HCT116 (cell line): ENCODE measurements around the gene KCNN4. TPM values are rescaled to one million over a fixed set of nuclear protein-coding genes. Genes with fewer than 3 reads are reported as not detected.

Source experiments
- ATAC-seq: fragments of 200-7000 bp; cut with Tn5 transposase; 2 replicates; pipeline ENCODE4 v1.9.1; 2020; ENCODE audit warnings: mild to moderate bottlenecking, moderate library complexity
- BruUV-seq: library from RNA; stranded (reverse); fragments of 400-500 nt; replicated peaks from 2 replicates; lab custom pipeline; 2021; lab: Mats Ljungman, UMichigan
- CTCF ChIA-PET: fragments of 300-600 bp; sonication (Branson Sonifier 250); formaldehyde crosslinking; loops from one replicate; lab custom pipeline; 2021; ENCODE audit warnings: antibody characterized with exemption; lab: Charles Lee
- POLR2A ChIA-PET: fragments of 300-600, 350-600 bp; sonication (Branson Sonifier 250); formaldehyde crosslinking; loops from one replicate; lab custom pipeline; 2021; ENCODE audit warnings: antibody characterized with exemption; lab: Charles Lee
- RAD21 ChIA-PET, 2 experiments: fragments of 300-600 bp; sonication (Branson Sonifier 250); formaldehyde crosslinking; loops; one replicate each; lab custom pipeline; 2023; ENCODE audit warnings: low total read pairs in 2 of 2; ENCODE audit not compliant: uncharacterized antibody in 2 of 2, unreplicated experiment in 2 of 2, low non-redundant PET in 1 of 2; lab: Charles Lee
- DNase-seq: peaks from one replicate; pipeline ENCODE4 v3.0.0-alpha.2; 2010; ENCODE audit warnings: low read depth, low spot score
- H2AFZ ChIP-seq: fragments of 200-600 bp; shearing (Covaris generic), sonication (generic); 2 replicates; pipeline ENCODE4 v1.6.1; 2017; ENCODE audit warnings: low read depth, mixed run types, mixed read lengths, antibody characterized with exemption, low read length; ENCODE audit not compliant: poor library complexity, severe bottlenecking
- H3K27ac ChIP-seq: 2 replicates; pipeline ENCODE4 v1.5.1; 2012; ENCODE audit warnings: low read depth, low read length
- H3K27me3 ChIP-seq: fragments of 200-600 bp; sonication (generic); 2 replicates; pipeline ENCODE4 v1.6.1; 2016; ENCODE audit warnings: mixed run types, low read length, mixed read lengths; ENCODE audit not compliant: insufficient read depth
- H3K36me3 ChIP-seq, 2 experiments: fragments of 200-500 bp in 1 of 2; fragments of 200-600 bp in 1 of 2; sonication (Bioruptor generic) in 1 of 2; sonication (generic) in 1 of 2; 2 replicates each; pipeline versions ENCODE4 v1.5.1 to v1.6.1; 2014 to 2016; ENCODE audit warnings: low read length in 2 of 2, inconsistent platforms in 1 of 2, mixed read lengths in 1 of 2, mixed run types in 1 of 2; ENCODE audit not compliant: insufficient read depth in 2 of 2, control insufficient read depth in 1 of 2
- H3K4me1 ChIP-seq, 2 experiments: fragments of 200-600 bp in 1 of 2; sonication (generic) in 1 of 2; 2 replicates each; pipeline versions ENCODE4 v1.5.1 to v1.6.1; 2012 to 2017; ENCODE audit warnings: low read length in 2 of 2, inconsistent platforms in 1 of 2, mild to moderate bottlenecking in 1 of 2, mixed read lengths in 1 of 2, mixed run types in 1 of 2, moderate library complexity in 1 of 2; ENCODE audit not compliant: insufficient read depth in 2 of 2, control insufficient read depth in 1 of 2
- H3K4me2 ChIP-seq: fragments of 200-600 bp; sonication (generic); 2 replicates; pipeline ENCODE4 v1.6.1; 2017; ENCODE audit warnings: mixed run types, low read length, mixed read lengths
- H3K4me3 ChIP-seq, 2 experiments: fragments of 200-600 bp in 1 of 2; sonication (generic) in 1 of 2; replicated peaks in 1 of 2; 2 replicates each; pipeline ENCODE4 v1.5.1; 2011 to 2016; ENCODE audit warnings: low read length in 2 of 2, control low read depth in 1 of 2, low read depth in 1 of 2, mild to moderate bottlenecking in 1 of 2, mixed read lengths in 1 of 2, mixed run types in 1 of 2
- H3K79me2 ChIP-seq: fragments of 200-600 bp; sonication (generic); 2 replicates; pipeline ENCODE4 v1.6.1; 2017; ENCODE audit warnings: mild to moderate bottlenecking, mixed run types, low read length, moderate library complexity, mixed read lengths; ENCODE audit not compliant: insufficient read depth
- H3K9ac ChIP-seq: fragments of 200-600 bp; sonication (generic); 2 replicates; pipeline ENCODE4 v1.6.1; 2016; ENCODE audit warnings: low read length, mixed read lengths
- H3K9me2 ChIP-seq: fragments of 200-600 bp; sonication (generic), shearing (Covaris generic); 2 replicates; pipeline ENCODE4 v1.6.1; 2017; ENCODE audit warnings: mixed run types, mild to moderate bottlenecking, moderate library complexity; ENCODE audit not compliant: insufficient read depth
- H3K9me3 ChIP-seq, 2 experiments: fragments of 200-500 bp in 1 of 2; fragments of 200-600 bp in 1 of 2; sonication (Bioruptor generic) in 1 of 2; sonication (generic) in 1 of 2; 2 replicates each; pipeline ENCODE4 v1.6.1; 2014 to 2017; ENCODE audit warnings: low read length in 2 of 2, mixed read lengths in 2 of 2, inconsistent platforms in 1 of 2, low read depth in 1 of 2, mild to moderate bottlenecking in 1 of 2, mixed run types in 1 of 2, moderate library complexity in 1 of 2; ENCODE audit not compliant: control insufficient read depth in 1 of 2, insufficient read depth in 1 of 2
- H4K20me1 ChIP-seq: fragments of 200-600 bp; sonication (generic), shearing (Covaris generic); 2 replicates; pipeline ENCODE4 v1.6.1; 2017; ENCODE audit warnings: mixed run types, mild to moderate bottlenecking, moderate library complexity; ENCODE audit not compliant: insufficient read depth
- POLR2A ChIP-seq: IDR thresholded peaks from 2 replicates; pipeline ENCODE4 v1.7.0; 2011; ENCODE audit warnings: borderline replicate concordance; ENCODE audit not compliant: insufficient read depth, insufficient read length; ENCODE audit errors: extremely low read depth
- POLR2AphosphoS5 ChIP-seq: IDR thresholded peaks from 2 replicates; pipeline ENCODE4 v1.6.1; 2011; ENCODE audit warnings: mild to moderate bottlenecking, low read depth, low read length, moderate library complexity
- SIN3A ChIP-seq: IDR thresholded peaks from 2 replicates; pipeline ENCODE4 v1.6.1; 2012; ENCODE audit warnings: low read depth
- SRF ChIP-seq: IDR thresholded peaks from 2 replicates; pipeline ENCODE4 v1.6.1; 2012; ENCODE audit warnings: low read depth
- ZFX ChIP-seq: fragments of 450-650 bp; IDR thresholded peaks from 2 replicates; pipeline ENCODE4 v1.6.1; 2017
- ZNF274 ChIP-seq: fragments of 200-500 bp; sonication (Bioruptor generic); IDR thresholded peaks from 2 replicates; pipeline ENCODE4 v1.6.1; 2014; ENCODE audit warnings: mild to moderate bottlenecking, low read depth, low read length, inconsistent platforms
- intact Hi-C: fragments of 100-400 bp; cut with micrococcal nuclease; formaldehyde crosslinking; loops from 2 replicates; pipeline ENCODE4 v1.10.0; 2022
- total RNA-seq: library from RNA; stranded (reverse); gene quantifications from one replicate; pipeline ENCODE4 v1.2.1, GENCODE V29; 2021; ENCODE audit not compliant: unreplicated experiment
- TF ChIP-seq, protein P1 (sequence below): IDR thresholded peaks from 2 replicates; pipeline ENCODE4 v1.6.1; 2011; ENCODE audit warnings: mild to moderate bottlenecking, low read length, moderate library complexity; ENCODE audit not compliant: insufficient replicate concordance; ENCODE audit errors: extremely low read depth
- TF ChIP-seq, protein P2 (sequence below): IDR thresholded peaks from 2 replicates; pipeline ENCODE4 v1.6.1; 2012
- TF ChIP-seq, protein P3 (sequence below), 3 experiments: fragments of 200-600 bp in 1 of 3; sonication (generic) in 1 of 3; IDR thresholded peaks in 2 of 3; conservative IDR thresholded peaks in 1 of 3; 2 replicates each; pipeline ENCODE4 v1.5.1; 2012 to 2017; ENCODE audit warnings: low read depth in 2 of 3, low read length in 2 of 3, antibody characterized with exemption in 1 of 3, borderline replicate concordance in 1 of 3, control low read depth in 1 of 3, mild to moderate bottlenecking in 1 of 3, mixed read lengths in 1 of 3, mixed run types in 1 of 3, moderate library complexity in 1 of 3; ENCODE audit not compliant: insufficient read depth in 1 of 3
- TF ChIP-seq, protein P4 (sequence below): IDR thresholded peaks from 2 replicates; pipeline ENCODE4 v1.6.1; 2012

Gene KCNN4
- total RNA-seq, 1 experiment from 2014 or later, result 72.9 TPM

DNA sequence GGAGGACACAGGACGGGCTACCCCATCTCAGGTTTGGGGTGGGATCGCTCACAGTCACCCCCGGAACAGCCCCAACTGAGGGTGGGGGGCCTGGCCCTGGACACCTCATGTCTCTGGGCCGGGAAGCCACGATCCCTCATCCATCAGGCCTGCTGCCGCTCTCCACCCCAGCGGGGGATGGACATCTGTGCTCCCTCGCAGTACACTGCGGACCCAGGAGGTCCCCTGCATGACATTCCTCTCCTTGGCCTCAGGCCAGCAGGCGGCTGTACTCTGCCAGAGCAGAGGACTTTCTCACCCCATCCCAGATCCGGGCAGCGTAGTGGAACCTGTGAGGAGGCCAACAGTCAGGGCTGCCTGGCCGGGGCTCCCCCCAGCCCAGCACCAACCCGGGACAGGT lies 49.4 kb downstream of the KCNN4 start:
- no TSS peak for BruUV-seq
- intact Hi-C loops, result no loop called here
- POLR2A ChIA-PET, result interaction anchor here (1.6 kb wide), 1 partner anchor 63 kb away, joined by 4 read pairs; no protein-coding TSS in a partner anchor

DNA sequence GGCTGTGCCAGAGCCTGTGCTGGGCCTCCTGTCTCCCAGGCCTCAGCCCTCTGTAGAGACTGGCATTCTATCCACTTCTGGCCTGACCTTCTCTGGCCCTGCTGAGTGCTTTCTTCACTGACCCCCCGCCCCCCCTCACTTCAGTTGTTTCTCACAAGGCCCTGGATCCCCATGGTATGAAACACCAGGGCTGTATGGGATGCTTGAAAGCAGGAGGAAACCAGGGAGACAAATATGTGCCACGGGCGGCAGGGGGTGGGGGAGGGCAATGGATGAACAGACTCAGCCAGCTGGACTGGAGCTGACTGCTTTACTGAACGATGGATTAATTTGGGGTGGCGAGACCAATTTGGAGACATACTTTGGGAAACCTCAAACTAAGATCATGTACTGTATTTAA lies 50.9 kb downstream of the KCNN4 start:
- H3K27me3 ChIP-seq, result no peaks in the 10 kb centered on the region
- no peaks in the 10 kb centered on the region for H4K20me1 ChIP-seq
- no peaks in the 10 kb centered on the region for H3K9me2 ChIP-seq
- no peak for ATAC-seq
- CTCF ChIA-PET, result no interaction called here
- H2AFZ ChIP-seq, result no peak overlapping the region
- no peaks in the 10 kb centered on the region for H3K9me3 ChIP-seq
- no TSS peak for BruUV-seq
- no peaks in the 10 kb centered on the region for H3K79me2 ChIP-seq
- H3K4me2 ChIP-seq, result no peak overlapping the region
- no peaks in the 10 kb centered on the region for H3K4me1 ChIP-seq
- no peak overlapping the region for H3K27ac ChIP-seq
- intact Hi-C loops, result no loop called here
- POLR2A ChIA-PET, result no interaction called here
- H3K9ac ChIP-seq, result no peak overlapping the region
- no peak for DNase-seq
- RAD21 ChIA-PET, result no interaction called here
- H3K4me3 ChIP-seq, result no peak overlapping the region
- peaks cover 30 to 46% of the 10 kb centered on the region in 2 experiments; a peak in 3 of 4 replicates for H3K36me3 ChIP-seq
- TF ChIP-seq, protein P1, sequence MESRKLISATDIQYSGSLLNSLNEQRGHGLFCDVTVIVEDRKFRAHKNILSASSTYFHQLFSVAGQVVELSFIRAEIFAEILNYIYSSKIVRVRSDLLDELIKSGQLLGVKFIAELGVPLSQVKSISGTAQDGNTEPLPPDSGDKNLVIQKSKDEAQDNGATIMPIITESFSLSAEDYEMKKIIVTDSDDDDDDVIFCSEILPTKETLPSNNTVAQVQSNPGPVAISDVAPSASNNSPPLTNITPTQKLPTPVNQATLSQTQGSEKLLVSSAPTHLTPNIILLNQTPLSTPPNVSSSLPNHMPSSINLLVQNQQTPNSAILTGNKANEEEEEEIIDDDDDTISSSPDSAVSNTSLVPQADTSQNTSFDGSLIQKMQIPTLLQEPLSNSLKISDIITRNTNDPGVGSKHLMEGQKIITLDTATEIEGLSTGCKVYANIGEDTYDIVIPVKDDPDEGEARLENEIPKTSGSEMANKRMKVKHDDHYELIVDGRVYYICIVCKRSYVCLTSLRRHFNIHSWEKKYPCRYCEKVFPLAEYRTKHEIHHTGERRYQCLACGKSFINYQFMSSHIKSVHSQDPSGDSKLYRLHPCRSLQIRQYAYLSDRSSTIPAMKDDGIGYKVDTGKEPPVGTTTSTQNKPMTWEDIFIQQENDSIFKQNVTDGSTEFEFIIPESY, result no peak
- TF ChIP-seq, protein P2, sequence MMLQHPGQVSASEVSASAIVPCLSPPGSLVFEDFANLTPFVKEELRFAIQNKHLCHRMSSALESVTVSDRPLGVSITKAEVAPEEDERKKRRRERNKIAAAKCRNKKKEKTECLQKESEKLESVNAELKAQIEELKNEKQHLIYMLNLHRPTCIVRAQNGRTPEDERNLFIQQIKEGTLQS, result no peak
- TF ChIP-seq, protein P3, sequence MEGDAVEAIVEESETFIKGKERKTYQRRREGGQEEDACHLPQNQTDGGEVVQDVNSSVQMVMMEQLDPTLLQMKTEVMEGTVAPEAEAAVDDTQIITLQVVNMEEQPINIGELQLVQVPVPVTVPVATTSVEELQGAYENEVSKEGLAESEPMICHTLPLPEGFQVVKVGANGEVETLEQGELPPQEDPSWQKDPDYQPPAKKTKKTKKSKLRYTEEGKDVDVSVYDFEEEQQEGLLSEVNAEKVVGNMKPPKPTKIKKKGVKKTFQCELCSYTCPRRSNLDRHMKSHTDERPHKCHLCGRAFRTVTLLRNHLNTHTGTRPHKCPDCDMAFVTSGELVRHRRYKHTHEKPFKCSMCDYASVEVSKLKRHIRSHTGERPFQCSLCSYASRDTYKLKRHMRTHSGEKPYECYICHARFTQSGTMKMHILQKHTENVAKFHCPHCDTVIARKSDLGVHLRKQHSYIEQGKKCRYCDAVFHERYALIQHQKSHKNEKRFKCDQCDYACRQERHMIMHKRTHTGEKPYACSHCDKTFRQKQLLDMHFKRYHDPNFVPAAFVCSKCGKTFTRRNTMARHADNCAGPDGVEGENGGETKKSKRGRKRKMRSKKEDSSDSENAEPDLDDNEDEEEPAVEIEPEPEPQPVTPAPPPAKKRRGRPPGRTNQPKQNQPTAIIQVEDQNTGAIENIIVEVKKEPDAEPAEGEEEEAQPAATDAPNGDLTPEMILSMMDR (IDR thresholded peaks at IDR 0.05 in 2 of 3, conservative IDR thresholded peaks at IDR 0.05 in 1 of 3; ENCODE audit: borderline replicate concordance in 1 of 3, insufficient read depth in 1 of 3, low read depth in 2 of 3, low read length in 2 of 3), result no peak
- TF ChIP-seq ZNF274, result no peak
- no peak for TF ChIP-seq POLR2AphosphoS5
- TF ChIP-seq SIN3A, result no peak
- no peak for TF ChIP-seq POLR2A

More for the DNA sequence above, 49.4 kb downstream of the KCNN4 start:
- Histone ChIP-seq H3K27ac (no peak overlapping the region), H3K4me3 (no peak overlapping the region), H3K79me2 (no peaks in the 10 kb centered on the region), H3K9me3 (no peaks in the 10 kb centered on the region), H2AFZ (no peak overlapping the region), H3K27me3 (no peaks in the 10 kb centered on the region), H3K9ac (no peak overlapping the region), H3K4me2 (no peak overlapping the region), H3K9me2 (no peaks in the 10 kb centered on the region), H3K4me1 (no peaks in the 10 kb centered on the region), H3K36me3 (peaks cover 30 to 52% of the 10 kb centered on the region in 2 experiments; a peak in 3 of 4 replicates), H4K20me1 (no peaks in the 10 kb centered on the region)
- ChIA-PET CTCF (no interaction called here), RAD21 (interaction anchor here in 1 of 2 experiments (0.6 kb wide), 1 partner anchor 96 kb away, joined by 3 read pairs; the partner anchor contains the start of gene ZNF283)
- ATAC-seq, result no peak
- TF ChIP-seq, protein P3 (IDR thresholded peaks at IDR 0.05 in 2 of 3, conservative IDR thresholded peaks at IDR 0.05 in 1 of 3; ENCODE audit: borderline replicate concordance in 1 of 3, insufficient read depth in 1 of 3, low read depth in 2 of 3, low read length in 2 of 3), result no peak
- no peak for TF ChIP-seq POLR2A
- TF ChIP-seq, protein P4, sequence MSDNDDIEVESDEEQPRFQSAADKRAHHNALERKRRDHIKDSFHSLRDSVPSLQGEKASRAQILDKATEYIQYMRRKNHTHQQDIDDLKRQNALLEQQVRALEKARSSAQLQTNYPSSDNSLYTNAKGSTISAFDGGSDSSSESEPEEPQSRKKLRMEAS, result no peak
- no peak for TF ChIP-seq POLR2AphosphoS5
- no peak for TF ChIP-seq ZFX
- TF ChIP-seq SRF, result no peak
- no peak for DNase-seq
